Uterus (tissue), 2 donors: ENCODE measurements around the gene FPGT.

Experiments used
- POLR2A ChIP-seq, 2 donors: fragments of 450-650 bp; IDR thresholded peaks; one replicate each; pipeline ENCODE4 v1.6.1; 2016; ENCODE audit warnings: antibody characterized with exemption in 2 of 2, mild to moderate bottlenecking in 1 of 2, moderate library complexity in 1 of 2
- TF ChIP-seq, protein P1 (sequence below), 4 experiments: fragments of 200-600 bp in 2 of 4; fragments of 450-650 bp in 2 of 4; sonication (generic) in 2 of 4; IDR thresholded peaks; one replicate each; pipeline ENCODE4 v1.5.1; 2016 to 2019; ENCODE audit warnings: antibody characterized with exemption in 4 of 4, mild to moderate bottlenecking in 2 of 4, moderate library complexity in 1 of 4

DNA sequence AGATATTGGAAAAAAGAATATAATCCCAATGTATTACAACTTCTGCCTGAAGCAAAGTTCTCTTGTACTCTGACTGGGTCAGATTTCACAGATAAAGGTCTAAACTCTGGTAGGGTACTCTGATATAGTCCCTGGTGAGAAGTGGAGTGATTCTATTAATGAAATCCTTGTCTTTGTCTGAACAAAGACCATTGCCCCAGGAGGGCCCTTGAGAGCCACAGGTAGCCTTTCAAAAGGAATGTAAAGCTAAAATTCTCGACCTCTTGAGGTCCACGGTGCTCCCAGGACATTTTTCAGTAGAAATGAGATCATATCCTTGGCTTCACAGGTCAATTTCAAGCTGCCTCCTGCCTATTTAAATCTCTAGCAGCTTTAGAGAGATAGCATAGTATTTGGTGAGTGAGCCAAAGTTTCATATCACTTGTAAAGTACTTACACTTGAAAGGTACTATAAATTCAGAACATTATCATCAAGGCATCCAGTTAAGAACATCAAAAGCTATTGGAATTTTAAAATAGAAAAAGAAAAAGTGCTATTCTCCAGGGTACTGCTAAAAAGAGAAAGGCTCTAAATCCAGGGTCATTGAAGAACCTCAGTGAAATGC, 47.2 kb downstream of the FPGT start:
- TF ChIP-seq, protein P1, sequence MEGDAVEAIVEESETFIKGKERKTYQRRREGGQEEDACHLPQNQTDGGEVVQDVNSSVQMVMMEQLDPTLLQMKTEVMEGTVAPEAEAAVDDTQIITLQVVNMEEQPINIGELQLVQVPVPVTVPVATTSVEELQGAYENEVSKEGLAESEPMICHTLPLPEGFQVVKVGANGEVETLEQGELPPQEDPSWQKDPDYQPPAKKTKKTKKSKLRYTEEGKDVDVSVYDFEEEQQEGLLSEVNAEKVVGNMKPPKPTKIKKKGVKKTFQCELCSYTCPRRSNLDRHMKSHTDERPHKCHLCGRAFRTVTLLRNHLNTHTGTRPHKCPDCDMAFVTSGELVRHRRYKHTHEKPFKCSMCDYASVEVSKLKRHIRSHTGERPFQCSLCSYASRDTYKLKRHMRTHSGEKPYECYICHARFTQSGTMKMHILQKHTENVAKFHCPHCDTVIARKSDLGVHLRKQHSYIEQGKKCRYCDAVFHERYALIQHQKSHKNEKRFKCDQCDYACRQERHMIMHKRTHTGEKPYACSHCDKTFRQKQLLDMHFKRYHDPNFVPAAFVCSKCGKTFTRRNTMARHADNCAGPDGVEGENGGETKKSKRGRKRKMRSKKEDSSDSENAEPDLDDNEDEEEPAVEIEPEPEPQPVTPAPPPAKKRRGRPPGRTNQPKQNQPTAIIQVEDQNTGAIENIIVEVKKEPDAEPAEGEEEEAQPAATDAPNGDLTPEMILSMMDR (IDR thresholded peaks at IDR 0.05) = no peak
- no peak for TF ChIP-seq POLR2A (IDR thresholded peaks at IDR 0.05)
